HAP-1 (cell line): ENCODE data around the gene GPR52.
"Not testable (repeated sequence)": the region's sequence is repeated elsewhere in the genome, so short reads cannot be mapped to it uniquely, and the experiment has no call there.

Experiments used
- DNase-seq, 2 experiments: peaks; one replicate each; pipeline ENCODE4 v3.0.0-alpha.2; 2016 to 2020; ENCODE audit warnings: low spot score in 2 of 2
- H3K27me3 ChIP-seq: fragments of 250-450 bp; sonication (Bioruptor Pico); 2 replicates; pipeline ENCODE4 v1.5.1; 2020; ENCODE audit warnings: low read depth, mild to moderate bottlenecking, moderate library complexity
- H3K36me3 ChIP-seq: fragments of 250-450 bp; sonication (Bioruptor Pico); replicated peaks from 2 replicates; pipeline ENCODE4 v1.5.1; 2020; ENCODE audit warnings: mild to moderate bottlenecking
- H3K4me1 ChIP-seq: fragments of 250-450 bp; sonication (Bioruptor Pico); 2 replicates; pipeline ENCODE4 v1.5.1; 2020; ENCODE audit warnings: mild to moderate bottlenecking
- H3K4me3 ChIP-seq: fragments of 250-450 bp; sonication (Bioruptor Pico); 2 replicates; pipeline ENCODE4 v1.5.1; 2020; ENCODE audit warnings: mild to moderate bottlenecking, moderate library complexity
- H3K9me3 ChIP-seq: fragments of 250-450 bp; sonication (Bioruptor Pico); 2 replicates; pipeline ENCODE4 v1.5.1; 2020; ENCODE audit warnings: mild to moderate bottlenecking, moderate library complexity
- in situ Hi-C: fragments of 300-500 bp; cut with MboI; formaldehyde crosslinking; loops from 3 replicates; pipeline ENCODE4 v1.14.3; 2020; ENCODE audit warnings: low sequenced_read_pairs, inconsistent platforms, mixed read lengths

Gene GPR52, protein sequence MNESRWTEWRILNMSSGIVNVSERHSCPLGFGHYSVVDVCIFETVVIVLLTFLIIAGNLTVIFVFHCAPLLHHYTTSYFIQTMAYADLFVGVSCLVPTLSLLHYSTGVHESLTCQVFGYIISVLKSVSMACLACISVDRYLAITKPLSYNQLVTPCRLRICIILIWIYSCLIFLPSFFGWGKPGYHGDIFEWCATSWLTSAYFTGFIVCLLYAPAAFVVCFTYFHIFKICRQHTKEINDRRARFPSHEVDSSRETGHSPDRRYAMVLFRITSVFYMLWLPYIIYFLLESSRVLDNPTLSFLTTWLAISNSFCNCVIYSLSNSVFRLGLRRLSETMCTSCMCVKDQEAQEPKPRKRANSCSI

DNA sequence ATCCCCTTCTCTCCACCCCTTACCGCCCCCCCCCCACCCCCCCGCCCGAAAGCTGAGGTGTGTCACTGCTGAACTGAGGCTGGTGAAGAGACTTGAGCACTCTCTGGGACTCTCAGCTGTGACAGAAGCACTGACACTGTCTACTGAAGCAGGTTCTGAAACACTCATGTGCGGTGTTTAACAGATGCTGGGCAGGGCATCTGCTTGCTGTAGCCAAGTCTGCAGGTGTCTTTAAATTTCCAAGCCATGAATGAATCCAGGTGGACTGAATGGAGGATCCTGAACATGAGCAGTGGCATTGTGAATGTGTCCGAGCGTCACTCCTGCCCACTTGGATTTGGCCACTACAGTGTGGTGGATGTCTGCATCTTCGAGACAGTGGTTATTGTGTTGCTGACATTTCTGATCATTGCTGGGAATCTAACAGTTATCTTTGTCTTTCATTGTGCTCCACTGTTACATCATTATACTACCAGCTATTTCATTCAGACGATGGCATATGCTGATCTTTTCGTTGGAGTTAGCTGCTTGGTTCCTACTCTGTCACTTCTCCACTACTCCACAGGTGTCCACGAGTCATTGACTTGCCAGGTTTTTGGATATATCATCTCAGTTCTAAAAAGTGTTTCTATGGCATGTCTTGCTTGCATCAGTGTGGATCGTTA, at the start of gene GPR52:
Gene GPR52 (plus strand): TSS at position 99 of the 665 bp plus-strand sequence. CDS start 148 bp downstream, at position 247.
- in situ Hi-C loops, result no loop called here
- H3K9me3 ChIP-seq, result no peaks in the 10 kb centered on the region
- H3K27me3 ChIP-seq, result no peaks in the 10 kb centered on the region
- no peaks in the 10 kb centered on the region for H3K4me1 ChIP-seq
- DNase-seq, result no peak
- H3K4me3 ChIP-seq, result no peak within 1 kb of the TSS
- no peaks in the 10 kb centered on the region for H3K36me3 ChIP-seq

DNA sequence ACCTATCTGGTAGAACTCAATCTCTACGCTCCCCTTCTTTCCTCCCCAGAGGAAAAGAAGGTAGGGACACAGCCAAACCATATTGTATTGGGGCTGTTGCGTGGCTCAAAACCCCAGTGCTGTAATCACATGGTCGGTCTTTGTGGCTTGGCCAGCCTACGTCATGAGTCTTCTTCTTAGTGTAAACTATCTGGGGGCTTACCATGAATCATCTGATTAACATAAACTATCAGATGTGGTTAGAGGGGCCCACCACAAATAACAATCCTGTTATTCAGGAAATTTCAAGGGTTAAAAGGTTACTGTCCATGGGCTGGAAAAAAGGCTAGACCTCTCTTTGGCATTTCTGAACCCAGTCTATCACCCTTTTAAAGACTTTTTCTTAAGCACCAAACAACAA, 49.5 kb upstream of the GPR52 start:
- Histone ChIP-seq H3K9me3 (no peaks in the 10 kb centered on the region), H3K4me1 (no peaks in the 10 kb centered on the region), H3K4me3 (no peak overlapping the region), H3K27me3 (no peaks in the 10 kb centered on the region), H3K36me3 (no peaks in the 10 kb centered on the region)
- no peak for DNase-seq
- in situ Hi-C loops, result no loop called here

DNA sequence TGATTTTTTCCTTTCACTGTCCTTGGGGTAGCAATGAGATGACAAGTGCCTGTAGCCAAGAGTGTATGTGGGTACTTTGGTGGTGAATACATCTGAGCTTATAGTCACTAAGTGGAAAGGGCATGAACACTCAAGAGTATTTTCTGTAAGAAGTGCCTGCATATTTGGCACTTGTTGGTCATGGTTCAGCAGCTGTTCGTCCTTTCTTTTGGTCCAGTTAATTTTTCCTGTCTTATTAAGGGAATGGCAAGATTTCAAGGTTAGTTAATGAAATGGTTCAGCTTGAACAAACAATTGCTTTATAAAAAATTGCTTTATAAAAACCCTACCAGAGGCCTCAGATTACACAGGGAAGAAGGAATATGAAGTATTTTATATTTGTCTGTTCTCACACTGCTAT, 48.6 kb upstream of the GPR52 start:
- Histone ChIP-seq H3K9me3 (no peaks in the 10 kb centered on the region), H3K4me1 (no peaks in the 10 kb centered on the region), H3K4me3 (no peak overlapping the region), H3K27me3 (no peaks in the 10 kb centered on the region), H3K36me3 (no peaks in the 10 kb centered on the region)
- DNase-seq, result no peak
- in situ Hi-C loops, result no loop called here

DNA sequence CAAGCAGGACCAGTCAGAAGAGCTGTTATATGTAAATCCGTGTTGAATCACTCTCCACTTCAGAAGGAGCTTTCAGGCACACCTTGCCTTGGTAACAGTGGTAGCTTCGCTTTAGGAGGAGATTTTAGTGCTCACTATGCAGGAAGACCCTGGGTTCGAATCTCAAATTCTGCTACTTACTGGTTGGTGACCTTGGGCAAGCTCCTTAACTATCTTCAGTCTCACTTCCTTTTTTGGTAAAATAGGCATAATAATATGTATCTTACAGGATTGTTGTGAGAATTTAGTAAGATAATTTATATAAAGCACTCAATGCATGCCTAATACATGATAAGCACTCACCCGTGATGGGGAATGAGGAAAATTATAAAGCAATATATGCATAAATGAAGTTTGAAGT, 46.7 kb upstream of the GPR52 start:
- H3K27me3 ChIP-seq, result no peaks in the 10 kb centered on the region
- no peaks in the 10 kb centered on the region for H3K4me1 ChIP-seq
- in situ Hi-C loops, result no loop called here
- DNase-seq, result no peak
- H3K4me3 ChIP-seq, result no peak overlapping the region
- H3K36me3 ChIP-seq, result no peaks in the 10 kb centered on the region
- H3K9me3 ChIP-seq, result no peaks in the 10 kb centered on the region

DNA sequence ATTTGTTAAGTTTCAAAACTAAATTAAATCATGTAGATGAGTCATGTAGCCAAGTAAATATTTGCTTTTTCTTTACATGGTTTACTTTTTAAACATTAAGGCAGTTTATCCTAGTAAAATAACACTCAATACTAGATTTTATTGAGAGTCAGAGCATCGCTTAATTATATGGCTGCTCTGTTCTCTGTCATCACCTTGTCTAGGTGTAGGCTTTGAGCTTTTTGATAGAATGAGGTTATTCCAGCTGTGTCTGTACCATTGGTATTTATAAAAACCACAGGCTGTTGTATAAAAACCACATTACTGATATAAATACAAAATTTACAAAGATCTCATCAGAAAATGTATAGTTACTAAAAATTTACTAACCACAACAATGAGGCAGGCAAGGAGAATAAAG, 42.5 kb upstream of the GPR52 start:
- Histone ChIP-seq H3K4me3 (no peak overlapping the region), H3K36me3 (no peaks in the 10 kb centered on the region), H3K27me3 (no peaks in the 10 kb centered on the region), H3K9me3 (no peaks in the 10 kb centered on the region), H3K4me1 (no peaks in the 10 kb centered on the region)
- in situ Hi-C loops, result no loop called here
- DNase-seq, result no peak

DNA sequence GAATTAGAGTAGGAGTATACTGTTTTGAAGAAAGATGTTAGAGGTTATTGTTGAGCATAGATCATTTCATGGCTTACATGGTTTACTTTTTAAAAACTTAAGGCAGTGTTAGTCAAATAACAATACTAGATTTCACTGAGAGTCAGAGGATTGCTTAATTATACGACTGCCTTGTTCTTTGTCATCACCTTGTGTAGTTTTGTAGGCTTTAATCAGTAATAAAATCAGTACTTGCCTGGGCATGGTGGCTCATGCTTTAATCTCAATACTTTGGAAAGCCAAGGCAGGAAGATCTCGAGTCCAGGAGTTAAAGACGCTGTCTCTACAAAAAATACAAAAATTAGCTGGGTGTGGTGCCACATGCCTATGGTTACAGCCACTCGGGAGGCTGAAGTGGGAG, 41.3 kb upstream of the GPR52 start:
- Histone ChIP-seq H3K9me3 (no peaks in the 10 kb centered on the region), H3K36me3 (no peaks in the 10 kb centered on the region), H3K4me1 (no peaks in the 10 kb centered on the region), H3K27me3 (no peaks in the 10 kb centered on the region), H3K4me3 (no peak overlapping the region)
- in situ Hi-C loops, result no loop called here
- DNase-seq, result no peak

DNA sequence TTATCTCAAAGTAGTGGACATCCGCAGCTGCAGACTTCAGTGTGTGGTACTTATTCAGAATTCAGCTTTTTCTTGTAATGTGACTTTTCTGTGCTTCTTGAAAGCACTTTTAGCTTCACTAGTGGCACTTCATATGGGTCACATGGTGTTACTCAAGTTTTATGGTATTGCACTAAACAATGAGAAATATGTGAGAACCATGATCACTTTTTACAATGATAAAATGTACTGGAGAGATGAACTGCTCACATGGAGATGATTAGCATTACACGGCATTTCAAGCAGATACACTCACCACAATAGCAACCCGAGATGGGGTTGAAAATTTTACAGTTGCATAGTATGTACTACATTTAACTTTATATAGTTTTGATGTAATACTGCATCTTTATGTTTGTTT, 40.1 kb upstream of the GPR52 start:
- in situ Hi-C loops, result no loop called here
- no peak for DNase-seq

DNA sequence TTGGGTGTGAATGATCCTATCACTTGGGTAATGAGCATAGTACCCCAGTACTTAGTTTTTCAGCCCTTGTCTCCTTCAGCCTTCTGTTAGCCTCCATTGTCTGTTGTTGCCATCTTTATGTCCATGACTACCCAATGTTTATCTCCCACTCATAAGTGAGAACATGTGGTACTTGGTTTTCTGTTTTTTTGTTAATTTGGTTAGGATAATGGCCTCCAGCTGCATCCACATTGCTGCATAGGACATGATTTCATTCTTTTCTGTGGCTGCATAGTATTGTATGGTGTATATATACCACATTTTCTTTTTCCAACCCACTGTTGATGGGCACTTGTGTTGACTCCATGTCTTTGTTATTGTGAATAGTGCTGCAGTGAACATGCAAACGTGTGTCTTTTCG, 39.6 kb upstream of the GPR52 start:
- H3K4me3 ChIP-seq, result no peak overlapping the region
- DNase-seq, result no peak
- H3K36me3 ChIP-seq, result no peaks in the 10 kb centered on the region
- no peaks in the 10 kb centered on the region for H3K9me3 ChIP-seq
- in situ Hi-C loops, result no loop called here
- no peaks in the 10 kb centered on the region for H3K27me3 ChIP-seq
- no peaks in the 10 kb centered on the region for H3K4me1 ChIP-seq

More for the DNA sequence above, 40.1 kb upstream of the GPR52 start:
- Histone ChIP-seq H3K36me3 (no peaks in the 10 kb centered on the region), H3K27me3 (no peaks in the 10 kb centered on the region), H3K9me3 (no peaks in the 10 kb centered on the region), H3K4me1 (no peaks in the 10 kb centered on the region), H3K4me3 (no peak overlapping the region)

DNA sequence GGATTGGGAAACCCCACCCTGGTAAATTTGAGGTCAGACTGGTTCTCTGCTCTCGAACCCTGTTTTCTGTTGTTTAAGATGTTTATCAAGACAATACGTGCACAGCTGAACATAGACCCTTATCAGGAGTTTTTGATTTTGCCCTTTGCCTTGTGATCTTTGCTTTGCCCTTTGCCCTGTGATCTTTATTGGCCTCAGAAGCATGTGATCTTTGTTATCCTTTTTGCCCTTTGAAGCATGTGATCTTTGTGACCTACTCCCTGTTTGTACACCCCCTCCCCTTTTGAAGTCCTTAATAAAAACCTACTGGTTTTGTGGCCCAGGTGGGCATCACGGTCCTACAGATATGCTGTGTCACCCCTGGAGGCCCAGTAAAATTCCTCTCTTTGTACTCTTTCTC, 38.0 kb upstream of the GPR52 start:
- in situ Hi-C loops, H3K9me3 ChIP-seq, H3K4me1 ChIP-seq, DNase-seq, H3K27me3 ChIP-seq, H3K4me3 ChIP-seq, H3K36me3 ChIP-seq: not testable (repeated sequence)

DNA sequence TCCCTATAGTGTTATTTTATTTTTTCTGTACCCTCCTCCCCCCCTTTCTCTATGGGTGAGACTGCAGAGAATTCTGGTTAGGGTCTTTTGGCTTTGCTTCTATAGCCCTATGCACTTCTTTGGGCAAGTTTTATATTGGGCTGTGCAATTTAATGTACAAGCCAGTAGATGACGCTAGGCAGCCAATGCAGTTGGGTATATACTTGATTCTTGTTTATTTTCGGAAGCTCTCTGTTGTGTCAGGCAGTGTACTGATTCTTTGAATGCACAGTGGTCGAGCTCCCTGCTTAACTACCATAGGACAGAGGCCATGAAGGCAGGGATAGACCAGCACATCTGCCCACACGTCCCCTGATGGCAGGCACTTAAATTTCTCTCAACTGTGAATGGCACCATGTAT, 34.1 kb upstream of the GPR52 start:
- DNase-seq, result peak; percentile 9 to 19

DNA sequence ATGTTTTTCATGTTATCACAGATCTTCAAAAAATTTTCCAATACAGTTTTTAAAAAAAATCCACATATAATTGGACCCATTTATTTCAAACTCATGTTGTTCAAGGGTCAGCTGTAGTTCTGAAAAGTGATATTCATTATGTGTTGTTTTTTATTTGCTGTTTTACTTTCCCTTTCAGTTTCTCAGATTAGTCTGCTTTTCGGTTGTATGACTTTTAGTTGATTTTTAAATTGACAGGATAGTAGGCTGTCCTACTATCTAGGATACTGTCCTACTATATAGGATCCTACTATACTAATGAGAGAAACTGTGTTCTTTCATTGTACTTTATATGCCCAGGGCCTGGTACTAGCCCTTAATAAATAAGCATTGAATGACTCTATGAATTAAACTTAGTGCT, 33.6 kb upstream of the GPR52 start:
- no peaks in the 10 kb centered on the region for H3K27me3 ChIP-seq
- no peak overlapping the region for H3K4me3 ChIP-seq
- in situ Hi-C loops, result no loop called here
- DNase-seq, result no peak
- H3K9me3 ChIP-seq, result no peaks in the 10 kb centered on the region
- no peaks in the 10 kb centered on the region for H3K36me3 ChIP-seq
- H3K4me1 ChIP-seq, result no peaks in the 10 kb centered on the region

More for the DNA sequence above, 34.1 kb upstream of the GPR52 start:
- Histone ChIP-seq H3K4me1 (no peaks in the 10 kb centered on the region), H3K9me3 (no peaks in the 10 kb centered on the region), H3K4me3 (no peak overlapping the region), H3K27me3 (no peaks in the 10 kb centered on the region), H3K36me3 (no peaks in the 10 kb centered on the region)
- in situ Hi-C loops, result no loop called here

DNA sequence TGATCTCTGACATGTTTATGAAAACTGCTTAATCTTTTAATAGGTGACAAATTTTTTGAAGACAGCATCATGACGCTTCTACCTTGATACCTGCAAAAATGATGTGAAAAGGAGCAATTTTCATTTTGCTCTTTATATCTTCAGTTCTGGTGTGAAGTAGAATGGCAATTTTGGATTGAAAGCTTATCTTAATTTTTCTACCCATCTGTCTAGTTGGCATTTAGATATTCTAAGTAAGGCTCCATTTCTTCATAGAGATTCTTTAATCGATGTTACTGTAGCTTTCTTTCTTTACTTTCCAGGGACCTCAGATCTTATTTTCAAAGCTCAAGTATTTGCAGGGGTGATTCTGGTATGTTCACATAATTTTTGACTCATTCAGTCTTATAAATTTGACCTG, 32.3 kb upstream of the GPR52 start:
- H3K4me1 ChIP-seq, result no peaks in the 10 kb centered on the region
- no peaks in the 10 kb centered on the region for H3K9me3 ChIP-seq
- no peaks in the 10 kb centered on the region for H3K27me3 ChIP-seq
- no peak overlapping the region for H3K4me3 ChIP-seq
- in situ Hi-C loops, result no loop called here
- H3K36me3 ChIP-seq, result no peaks in the 10 kb centered on the region
- no peak for DNase-seq

DNA sequence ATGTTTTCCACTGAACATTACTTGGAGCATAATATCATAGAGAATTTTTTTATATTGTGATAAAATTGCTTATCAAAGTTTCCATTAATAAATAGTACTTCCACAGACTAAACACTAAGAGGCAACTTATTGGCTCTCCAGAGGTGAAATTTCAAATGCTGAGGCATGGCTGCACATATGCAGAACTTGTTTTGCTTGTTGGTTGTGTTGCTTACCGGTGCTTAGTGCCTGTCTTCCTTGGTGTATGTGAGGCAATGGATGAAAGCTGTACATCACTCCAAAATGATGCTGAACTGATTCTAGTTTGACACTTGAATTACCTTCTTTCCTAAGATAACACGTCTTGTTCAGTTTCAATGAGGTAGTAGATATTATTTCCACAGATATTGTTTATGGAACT, 29.8 kb upstream of the GPR52 start:
- no peaks in the 10 kb centered on the region for H3K27me3 ChIP-seq
- in situ Hi-C loops, result no loop called here
- no peaks in the 10 kb centered on the region for H3K36me3 ChIP-seq
- no peak for DNase-seq
- no peaks in the 10 kb centered on the region for H3K9me3 ChIP-seq
- no peak overlapping the region for H3K4me3 ChIP-seq
- H3K4me1 ChIP-seq, result no peaks in the 10 kb centered on the region

DNA sequence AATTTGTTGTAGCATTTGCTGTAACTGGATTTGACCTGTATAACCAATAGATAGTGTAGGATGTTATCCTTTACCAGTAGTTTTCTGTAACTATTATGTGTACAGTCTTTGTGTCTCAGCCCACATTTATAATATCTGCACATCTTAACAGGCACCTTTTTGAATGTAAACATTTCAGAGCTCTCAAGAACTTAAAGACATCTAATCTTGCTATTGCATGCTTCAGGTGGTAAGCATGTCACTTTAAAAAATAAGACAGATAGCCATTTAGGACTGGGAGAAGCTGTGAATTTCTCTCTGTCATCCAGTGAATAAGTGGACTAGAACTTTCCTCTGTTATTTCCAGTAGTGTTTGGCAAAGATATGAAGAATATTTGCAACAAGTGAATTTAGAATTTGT, 22.6 kb upstream of the GPR52 start:
- no peak for DNase-seq
- Histone ChIP-seq H3K36me3 (no peaks in the 10 kb centered on the region), H3K9me3 (no peaks in the 10 kb centered on the region), H3K4me3 (no peak overlapping the region), H3K27me3 (no peaks in the 10 kb centered on the region), H3K4me1 (no peaks in the 10 kb centered on the region)
- in situ Hi-C loops, result no loop called here
